Glomerular visceral epithelial cell (primary cell): ENCODE measurements around the gene HOXB4.

Experiments
- DNase-seq: peaks from one replicate; pipeline ENCODE4 v3.0.0-alpha.2; 2016; ENCODE audit errors: extremely low spot score

Gene HOXB4

DNA sequence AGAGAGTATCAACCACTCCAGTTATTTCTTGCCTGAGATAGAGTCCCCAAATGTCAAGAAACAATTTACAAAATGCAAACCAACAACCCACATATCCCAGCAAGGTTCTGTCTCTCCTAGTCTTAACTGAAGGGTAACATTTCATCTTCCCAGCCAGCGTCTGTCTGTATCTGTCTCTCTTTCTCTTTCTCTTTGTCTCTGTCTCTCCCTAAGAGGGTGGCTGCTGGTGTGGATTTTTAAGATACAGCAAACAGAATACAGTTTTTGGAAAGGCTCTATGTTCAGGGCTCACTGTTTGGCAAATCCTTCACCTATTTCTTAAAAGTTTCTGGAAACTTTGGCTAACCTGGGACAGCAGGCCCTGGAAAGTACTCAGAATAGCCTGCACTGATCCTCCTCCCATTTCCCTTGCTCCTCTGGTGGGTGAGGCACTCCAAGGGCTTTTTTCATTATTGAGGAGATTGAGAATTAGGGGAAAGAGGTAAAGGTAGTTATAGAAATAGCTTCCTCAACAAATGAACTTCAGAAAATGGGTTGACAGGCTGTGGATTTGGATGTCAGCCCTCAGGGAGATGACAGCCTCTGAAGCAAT is 6.2 kb downstream of the HOXB4 start:
- no peak for DNase-seq

GRCh38 chr17:48571024-48571818 is 6.9 kb downstream of the HOXB4 start:
- DNase-seq = no peak

DNA sequence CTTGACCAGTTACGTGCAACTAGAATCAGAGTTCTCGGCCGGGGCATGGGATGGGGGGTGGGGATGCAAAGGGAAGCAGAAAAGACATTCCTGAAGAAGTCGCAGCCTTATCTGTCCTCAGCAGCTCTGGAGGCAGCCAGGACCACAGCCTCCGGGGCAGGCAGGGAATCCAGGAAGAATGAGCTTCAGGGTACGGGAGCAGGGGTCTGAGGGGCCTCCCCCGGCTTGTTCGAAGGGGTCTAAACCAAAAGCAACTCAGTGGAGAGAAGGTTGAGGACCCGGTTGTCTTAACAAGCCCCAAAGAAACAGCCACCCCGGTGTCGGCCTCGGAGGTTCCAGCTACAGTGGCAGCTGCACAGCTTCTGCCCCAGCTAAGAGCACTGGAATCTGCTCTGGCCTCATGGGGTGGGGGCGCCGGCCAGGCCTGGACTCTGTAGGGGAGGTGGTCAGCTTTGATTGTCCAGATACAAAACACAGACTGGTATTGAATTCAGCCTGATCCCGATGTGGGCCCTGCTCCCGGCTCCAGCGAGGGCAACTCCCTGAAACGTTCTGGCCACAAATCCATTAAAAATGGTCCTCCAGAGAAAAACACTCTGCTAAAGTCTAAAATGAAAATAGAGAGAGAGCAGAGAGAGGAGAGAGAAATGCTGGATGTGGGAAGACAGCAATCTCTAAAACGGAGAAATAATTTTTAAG is 7.7 kb downstream of the HOXB4 start:
- no peak for DNase-seq

DNA sequence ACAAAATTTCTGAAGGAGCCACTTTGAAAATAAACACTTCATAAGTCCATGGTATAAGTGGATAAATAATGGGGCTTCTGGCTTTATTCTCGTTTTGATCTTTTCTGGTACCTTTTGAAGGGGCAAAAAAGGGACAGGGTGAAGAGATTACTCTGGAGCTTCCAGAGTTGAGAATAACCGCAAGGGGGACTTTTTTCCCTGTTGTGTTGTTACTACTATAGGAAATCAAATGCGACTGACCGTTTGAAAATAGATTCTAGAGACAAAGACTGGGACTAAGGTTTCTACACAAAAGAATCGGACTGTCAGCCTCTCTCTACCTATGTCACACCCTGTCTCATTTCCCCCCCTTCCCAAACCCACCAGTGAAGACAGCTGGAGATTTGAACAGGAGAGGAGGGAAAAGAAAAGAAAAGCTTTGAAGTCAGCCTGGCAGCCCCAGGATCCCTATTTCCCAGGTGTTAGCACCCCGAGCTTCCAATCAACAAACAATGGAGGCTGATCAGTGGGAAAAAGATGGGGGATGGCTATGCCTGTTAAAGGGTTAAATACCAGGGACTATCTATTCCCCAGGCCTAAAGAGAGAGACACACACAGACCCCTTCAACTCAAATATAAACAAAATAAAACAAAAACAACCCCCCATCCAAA is 8.4 kb downstream of the HOXB4 start:
- DNase-seq = no peak

- no peak for DNase-seq
These were observed 8.9 kb downstream of the HOXB4 start for GRCh38 chr17:48569240-48569582.

- DNase-seq = no peak
These were observed 9.5 kb downstream of the HOXB4 start for GRCh38 chr17:48568499-48569239.

DNA sequence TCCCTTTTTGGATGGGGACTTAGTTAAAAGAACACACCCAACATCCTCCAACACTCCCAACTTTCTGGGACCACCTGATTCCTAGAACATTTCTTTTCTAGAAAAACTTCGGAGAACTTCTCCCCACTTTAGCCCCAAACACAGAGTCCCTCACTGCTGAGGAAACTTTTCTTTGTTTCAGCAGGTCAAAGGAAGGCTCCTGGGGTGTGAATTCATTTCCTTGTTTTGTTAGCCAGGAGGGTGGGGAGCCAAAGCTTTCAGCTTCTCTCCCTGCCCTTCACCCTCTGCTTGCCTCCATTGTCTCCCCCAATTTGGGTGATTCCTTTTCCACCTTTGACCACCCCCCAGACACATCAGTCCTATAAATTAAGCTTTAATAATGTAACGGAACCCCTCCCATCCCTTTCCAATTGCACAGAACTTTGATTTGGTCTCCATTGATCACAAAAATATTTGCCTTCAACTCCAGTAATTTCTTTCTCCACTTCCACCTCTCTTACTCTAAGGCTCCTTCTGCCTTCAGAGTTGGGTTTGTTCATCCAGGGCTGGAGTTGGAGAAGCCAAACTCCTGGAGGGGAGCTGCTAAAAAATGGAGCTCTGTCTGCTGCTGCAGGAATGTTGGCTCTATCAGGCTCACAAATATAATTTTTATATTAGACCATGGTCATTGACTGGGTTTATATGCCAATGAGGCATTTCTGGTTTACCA is 10.3 kb downstream of the HOXB4 start:
- no peak for DNase-seq

DNA sequence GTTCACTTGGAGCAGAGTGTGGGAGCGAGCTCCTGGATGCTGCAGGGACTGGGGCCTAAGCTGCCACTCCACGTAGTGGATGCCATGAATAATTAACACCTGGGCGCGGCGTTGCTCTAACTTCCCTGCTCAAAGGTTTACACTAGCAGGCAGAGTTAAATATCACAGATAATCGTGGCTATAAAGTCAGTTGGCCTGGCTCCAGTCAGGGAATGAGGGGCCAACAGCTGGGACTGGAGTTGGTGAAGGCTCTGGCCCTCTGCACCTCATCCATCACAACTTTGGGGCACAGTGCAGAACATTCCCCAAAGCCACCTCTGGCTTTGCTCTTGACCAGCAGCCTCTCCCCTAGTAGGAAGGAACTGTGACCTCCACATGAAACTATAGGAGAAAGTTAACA is 10.9 kb downstream of the HOXB4 start:
- DNase-seq = no peak

GRCh38 chr17:48566717-48567116 is 11.4 kb downstream of the HOXB4 start:
- DNase-seq = no peak

- DNase-seq = no peak
These were observed 12.0 kb downstream of the HOXB4 start for GRCh38 chr17:48565925-48566710.

- DNase-seq = no peak
These were observed 13.1 kb downstream of the HOXB4 start for GRCh38 chr17:48565022-48565554.

DNA sequence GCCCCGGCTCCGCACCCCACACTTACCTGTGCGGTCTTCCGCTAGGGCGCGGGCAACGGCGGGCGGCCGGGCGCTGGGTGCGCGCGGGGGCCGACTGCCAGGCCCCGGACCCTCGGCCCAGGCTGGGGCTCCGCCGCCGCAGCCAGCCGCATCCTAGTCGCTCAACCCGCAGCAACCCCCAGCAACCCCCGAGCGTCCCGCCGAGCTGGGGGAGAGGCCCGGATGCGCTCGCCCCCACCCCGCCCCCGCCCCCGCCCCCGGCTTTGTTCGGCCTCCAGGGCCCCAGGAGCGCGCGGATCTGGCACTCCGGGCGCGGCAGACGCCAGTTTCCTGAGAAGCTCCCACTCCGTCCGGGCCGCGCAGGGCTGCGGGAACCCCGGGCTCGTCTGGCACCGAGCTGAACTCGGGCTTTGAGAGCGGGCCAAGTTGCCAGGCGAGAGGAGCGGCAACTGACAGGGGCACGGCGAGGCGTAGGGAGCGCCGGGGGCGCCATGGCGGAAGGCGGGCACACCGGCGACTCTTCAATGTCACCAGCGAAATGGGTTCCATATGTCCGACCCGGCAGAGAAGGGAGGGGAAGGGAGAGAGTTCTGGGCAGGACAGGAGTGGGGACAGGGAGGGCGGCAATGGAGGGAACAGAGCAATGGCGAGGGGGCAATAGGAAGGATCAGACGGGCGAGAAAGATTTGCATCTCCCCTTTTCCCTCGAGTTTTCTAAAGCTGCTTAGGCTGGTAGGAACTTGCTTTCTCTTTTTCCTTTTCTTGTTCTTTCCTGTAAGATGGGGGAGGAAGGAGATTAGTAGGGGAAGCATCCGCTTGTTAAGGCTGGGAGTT is 13.7 kb downstream of the HOXB4 start:
- DNase-seq = no peak

DNA sequence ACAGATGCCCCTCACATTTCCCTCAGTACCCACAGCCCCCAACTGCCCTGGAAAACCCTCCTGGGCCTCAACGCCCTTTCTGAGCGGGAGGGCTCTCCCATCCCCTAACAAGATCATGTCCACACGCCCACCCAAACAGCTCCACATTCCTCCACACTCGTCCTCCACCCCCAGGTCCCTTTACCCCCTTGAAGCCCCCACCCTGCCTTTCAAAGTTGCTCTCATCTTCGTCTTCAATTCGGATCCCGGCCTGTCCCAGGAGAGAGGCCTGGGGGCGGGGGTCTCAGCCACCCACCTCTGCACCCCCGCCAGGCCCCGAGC is 14.3 kb downstream of the HOXB4 start:
- no peak for DNase-seq

DNA sequence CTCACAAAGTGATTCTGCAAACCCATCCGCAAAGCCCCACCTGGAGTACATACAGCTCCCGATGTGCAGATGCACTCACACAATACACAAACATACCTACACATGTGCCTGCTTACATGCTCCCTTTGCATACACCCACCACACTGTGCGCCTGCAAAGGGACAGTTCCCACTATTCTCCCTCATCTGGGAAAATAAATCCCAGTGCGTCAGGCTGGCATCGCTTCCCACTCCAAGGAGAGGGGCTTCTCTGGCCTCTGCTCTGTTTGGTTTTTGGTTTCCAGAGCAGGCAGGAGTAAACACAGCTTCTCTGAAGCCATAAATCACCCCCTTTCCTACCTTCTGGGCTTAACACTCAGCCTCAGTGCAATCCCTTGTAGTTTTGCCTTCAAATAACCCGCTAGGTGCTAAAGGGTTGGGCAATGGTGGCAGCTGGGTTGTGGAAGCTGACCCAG is 14.7 kb downstream of the HOXB4 start:
- DNase-seq = no peak

GRCh38 chr17:48562934-48563333 is 15.2 kb downstream of the HOXB4 start:
- DNase-seq = no peak

DNA sequence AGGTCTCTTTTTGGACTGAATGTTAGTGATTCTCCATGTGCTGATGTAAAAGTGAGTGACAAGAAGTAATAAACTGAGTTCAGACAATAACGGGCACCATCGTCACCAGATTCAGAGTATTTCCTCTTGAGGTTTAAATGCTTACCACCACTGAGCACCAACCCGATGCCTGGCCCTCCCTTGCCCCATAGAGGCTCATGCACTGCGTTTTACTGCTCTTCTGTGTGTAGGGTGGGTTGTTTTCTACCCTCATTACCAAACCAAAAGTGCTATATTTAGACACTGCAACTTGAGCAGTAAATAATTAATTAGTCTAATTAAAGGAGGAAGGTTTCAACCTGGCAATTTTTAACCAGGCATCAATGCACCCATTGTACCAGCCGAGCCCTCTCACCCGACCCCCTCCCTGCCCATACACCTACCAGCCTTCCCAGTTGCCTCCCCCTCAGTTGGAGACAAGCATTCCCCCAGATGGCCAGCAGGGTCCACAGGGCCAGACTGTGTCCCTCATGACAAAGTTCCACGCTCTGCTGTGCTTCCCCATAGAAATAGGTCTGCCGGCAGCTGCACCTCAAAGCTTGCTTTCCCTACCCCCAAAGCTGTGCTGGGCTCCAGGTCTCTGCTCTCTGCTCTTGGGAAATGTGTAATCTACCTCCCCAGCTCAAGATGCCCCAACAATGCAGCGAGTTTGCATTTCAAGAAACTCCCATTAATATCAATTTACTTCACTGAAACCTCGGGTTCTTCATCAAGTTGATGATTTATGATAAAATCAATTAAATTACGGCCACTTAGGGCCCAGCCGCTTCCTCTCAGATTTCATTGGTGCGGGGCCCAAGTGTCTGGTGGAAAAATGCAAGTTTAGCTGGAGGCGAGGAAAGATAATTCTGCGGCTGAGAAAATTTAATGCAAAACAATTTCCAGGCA is 16.0 kb downstream of the HOXB4 start:
- no peak for DNase-seq

DNA sequence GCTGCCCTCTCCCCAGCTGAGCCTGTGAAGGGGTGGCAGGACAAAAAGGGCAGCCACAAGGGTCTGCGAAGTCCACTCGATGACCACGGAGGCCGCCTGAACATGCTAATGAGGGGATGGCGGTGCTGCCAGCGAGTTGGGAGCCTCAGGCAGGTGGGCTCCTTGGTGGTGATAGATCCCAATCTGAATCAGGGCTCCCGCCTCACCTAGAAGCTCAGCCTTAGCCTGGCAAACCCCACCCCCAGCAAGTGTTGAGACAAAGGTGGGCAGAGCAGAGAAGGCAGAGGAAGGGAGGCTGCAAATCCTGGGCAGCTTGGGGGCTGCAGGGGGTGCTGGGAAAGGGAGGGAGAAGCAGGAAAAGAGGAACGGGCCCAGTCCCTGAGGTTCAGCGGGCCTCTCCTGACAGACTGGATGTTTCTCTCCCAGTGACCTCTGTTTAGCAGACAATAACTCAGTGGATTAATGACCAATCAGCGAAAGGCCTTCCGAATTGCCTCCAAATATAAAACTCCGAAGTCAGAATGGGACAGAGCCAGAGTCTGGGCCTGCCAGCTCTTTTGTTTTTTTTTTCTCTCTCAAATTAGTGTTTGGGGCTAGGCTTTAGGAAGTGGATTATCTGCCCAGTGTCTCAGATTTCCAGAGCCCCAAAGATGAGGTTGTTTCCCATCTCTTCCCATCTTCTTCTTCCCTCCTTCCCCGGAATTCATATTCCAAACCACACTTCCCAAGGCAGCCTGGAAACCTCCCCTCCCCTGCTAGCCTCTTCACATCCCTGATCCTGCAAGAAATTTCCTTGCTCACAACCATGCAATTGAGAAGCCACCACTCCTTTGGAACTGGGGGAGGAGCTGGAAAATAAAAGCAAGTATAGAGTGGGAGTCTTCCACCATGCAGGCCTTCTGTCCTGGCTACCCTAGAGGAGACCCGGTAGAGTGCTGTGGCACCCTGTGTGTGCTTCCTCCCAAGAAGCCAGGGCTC is 18.0 kb downstream of the HOXB4 start:
- no peak for DNase-seq
